ENCODE measurements around the gene SSC5D. TPM values are rescaled to one million over a fixed set of nuclear protein-coding genes. Genes with fewer than 3 reads are reported as not detected.

Gene SSC5D
- total and polyA plus RNA-seq, 9 of the 15 experiments (the other 6 are each of a cell fraction or from before 2014, with no cell fraction given) = 0.04 to 0.71 (median 0.14) TPM; not detected in 2

DNA sequence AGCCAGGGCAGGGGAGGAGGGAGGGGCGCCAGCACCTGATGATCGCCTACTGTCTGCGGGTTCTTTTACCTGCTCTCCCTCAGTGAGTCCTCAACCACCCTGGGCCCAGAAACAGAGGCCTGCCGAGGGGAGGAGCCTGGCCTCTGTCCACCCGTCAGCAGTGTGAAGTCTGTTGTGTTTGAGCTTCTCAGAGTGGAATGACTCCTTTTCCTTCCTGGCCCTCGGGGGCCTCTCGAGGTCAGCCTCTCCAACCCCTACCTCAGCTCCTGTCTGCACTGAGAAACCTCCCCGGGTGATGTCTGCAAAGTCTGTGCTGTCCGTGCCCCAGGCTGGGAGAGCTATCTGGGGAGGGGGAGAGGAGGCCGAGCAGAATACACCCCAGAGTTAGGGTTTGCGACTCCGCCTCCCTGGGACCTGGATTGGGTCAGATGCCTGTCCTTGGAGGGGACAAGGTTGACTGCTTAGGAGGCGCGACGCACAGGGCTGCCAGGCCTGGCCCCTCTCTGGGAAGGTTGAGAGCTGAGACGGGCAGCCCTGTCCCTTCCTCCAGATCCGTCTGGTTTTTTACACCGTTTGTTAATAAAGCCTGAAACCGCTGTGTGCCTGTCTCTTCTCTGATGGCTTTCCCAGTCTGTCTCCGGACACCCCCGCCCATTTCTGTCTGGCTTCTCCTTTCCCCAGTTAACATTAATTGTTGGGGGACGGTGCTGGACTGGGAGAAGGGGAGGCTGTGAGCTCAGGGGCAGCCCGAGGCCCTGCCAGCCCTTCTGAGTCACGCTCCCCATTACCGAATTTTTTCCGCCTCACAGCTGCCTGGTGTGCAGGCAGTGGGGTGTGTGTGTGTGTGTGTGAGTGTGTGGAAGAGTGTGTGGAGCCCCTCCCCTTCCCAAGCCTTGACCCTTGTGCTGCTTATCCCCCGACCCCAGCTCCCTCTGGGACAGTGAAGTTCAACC lies 989 bp upstream of the SSC5D start:
- POLR2A ChIA-PET = interaction anchor here (0.6 to 3.6 kb wide), 8 partner anchors 11 to 591 kb away, joined by 3 to 30 read pairs (median 4); partner anchors contain the start of genes FIZ1 and ZNF628
- Histone ChIP-seq H4K20me1 (replicated peaks; ENCODE audit: control insufficient read depth, insufficient read depth, low read length) (no peaks in the 10 kb centered on the region), H3K79me2 (ENCODE audit: control insufficient read depth, insufficient read depth, low read length) (peaks cover 12% of the 10 kb centered on the region; the same call in 2 of the 3 replicates), H3K27me3 (ENCODE audit: control insufficient read depth in 2 of 2, insufficient read depth in 2 of 2, low read length in 2 of 2) (peaks cover 0 to 3% of the 10 kb centered on the region in 2 experiments; a peak in 1 of 5 replicates), H3K36me3 (ENCODE audit: control insufficient read depth, insufficient read depth, low read length) (peaks cover 21% of the 10 kb centered on the region; the same call in 2 of the 3 replicates), H3K4me1 (replicated peaks in 1 of 2; ENCODE audit: control insufficient read depth in 2 of 2, insufficient read depth in 2 of 2, low read length in 2 of 2) (peaks cover 25 to 88% of the 10 kb centered on the region in 2 experiments), H3K9me1 (ENCODE audit: control insufficient read depth, insufficient read depth, low read length) (no peaks in the 10 kb centered on the region), H3K9ac (ENCODE audit: insufficient read depth in 1 of 2, low read depth in 2 of 2, low read length in 2 of 2) (peak overlapping the region; percentile 42 to 98), H2AFZ (ENCODE audit: low read depth, low read length) (no peak overlapping the region), H3K9me3 (replicated peaks; ENCODE audit: control insufficient read depth, insufficient read depth, low read depth, low read length) (no peaks in the 10 kb centered on the region), H3K27ac (ENCODE audit: extremely low read depth, low read depth, low read length) (peak overlapping the region; percentile 72; the same call in 2 of the 3 replicates), H3K4me3 (no peak overlapping the region), H3K4me2 (ENCODE audit: insufficient read depth, low read length) (peak overlapping the region; percentile 45)
- peak; percentile 9 for ATAC-seq
- CTCF ChIA-PET (ENCODE audit: low intra/inter-chr PET ratio) = no interaction called here
- WGBS (ENCODE audit: insufficient coverage, low coverage, missing lambda C conversion rate) = 27% methylated on average over 20 of the region's 27 CpGs
- BruUV-seq (replicated peaks) = TSS peak; percentile 76
- in situ Hi-C loops (cut with MboI) = no loop called here
- intact Hi-C loops (cut with micrococcal nuclease) = no loop called here
- DNase-seq (ENCODE audit: extremely low read depth in 1 of 4, low spot score in 3 of 4) = peak; percentile 28 to 74 (median 44)
- FAIRE-seq = peak; percentile 77
- TF ChIP-seq MAZ (CRISPR knock-in tag; conservative IDR thresholded peaks at IDR 0.05 in 1 of 2, IDR thresholded peaks at IDR 0.05 in 1 of 2) (peak in 1 of 2 experiments; percentile 52; a peak in 2 of 4 replicates), STAT5B (CRISPR knock-in tag; IDR thresholded peaks at IDR 0.05) (no peak), CXXC5 (CRISPR knock-in tag; IDR thresholded peaks at IDR 0.05) (peak; percentile 8; the same call in 1 of the 2 replicates), ZNF311 (CRISPR knock-in tag; IDR thresholded peaks at IDR 0.05) (no peak), SREBF1 (IDR thresholded peaks at IDR 0.05; ENCODE audit: borderline replicate concordance, low read depth, low read length) (no peak), HDAC3 (IDR thresholded peaks at IDR 0.05; ENCODE audit: borderline replicate concordance, partially characterized antibody) (no peak), KDM5B (IDR thresholded peaks at IDR 0.05; ENCODE audit: insufficient replicate concordance, low read depth, low read length) (no peak), ZNF253 (CRISPR knock-in tag; conservative IDR thresholded peaks at IDR 0.05) (no peak), RBM15 (IDR thresholded peaks at IDR 0.05; ENCODE audit: insufficient read depth, low read length) (no peak), MYNN (IDR thresholded peaks at IDR 0.05) (0 out of 2 replicates have a peak, but pooled peaks have one; percentile 40), MYNN (CRISPR knock-in tag; IDR thresholded peaks at IDR 0.05) (no peak), CHD4 (IDR thresholded peaks at IDR 0.05; ENCODE audit: insufficient read depth, insufficient replicate concordance, low read depth, low read length, poor library complexity, severe bottlenecking) (no peak), PRPF4 (IDR thresholded peaks at IDR 0.05; ENCODE audit: insufficient read depth, low read depth, low read length, poor library complexity, severe bottlenecking) (no peak), EHMT2 (IDR thresholded peaks at IDR 0.05) (no peak), RBM17 (IDR thresholded peaks at IDR 0.05; ENCODE audit: borderline replicate concordance, low read depth, low read length) (no peak), ZNF668 (CRISPR knock-in tag; IDR thresholded peaks at IDR 0.05) (no peak), NFXL1 (CRISPR knock-in tag; IDR thresholded peaks at IDR 0.05) (no peak)
